Measurements from ENCODE around the gene PCYT1A. TPM values are rescaled to one million over a fixed set of nuclear protein-coding genes. Genes with fewer than 3 reads are reported as not detected.

The PCYT1A gene
- total RNA-seq, 1 donor from 2014 or later = 66.2 TPM

DNA sequence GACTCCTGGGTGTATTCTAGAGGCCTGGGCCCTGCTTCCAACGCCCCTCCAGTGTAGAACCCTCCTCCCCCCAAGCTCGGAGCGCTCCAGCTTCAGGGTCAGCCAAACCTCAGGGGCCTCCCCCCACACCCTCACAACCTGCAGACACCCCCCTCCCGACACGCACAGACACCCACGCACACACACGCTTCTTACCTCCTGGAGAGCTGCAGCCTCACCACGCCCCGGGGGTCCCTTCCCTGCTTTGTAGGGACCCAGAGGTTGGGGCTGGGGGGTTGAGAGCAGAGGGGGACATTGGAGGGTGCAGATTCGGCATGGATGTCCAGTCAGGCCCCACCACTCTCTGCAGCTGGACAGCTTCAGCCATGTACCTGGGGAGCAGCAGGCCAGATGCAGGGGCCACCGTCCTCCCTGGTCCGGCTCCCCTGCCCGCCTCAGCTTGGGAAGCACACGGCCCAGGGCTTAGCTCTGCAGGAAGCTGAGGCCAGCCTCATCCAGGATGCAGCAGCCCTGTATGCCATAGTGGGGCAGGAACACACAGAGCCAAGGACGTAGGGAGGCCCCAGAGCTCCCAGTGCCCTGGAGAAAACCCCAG lies 89.3 kb downstream of the PCYT1A start:
- TF ChIP-seq CTCF (IDR thresholded peaks at IDR 0.05) = no peak
- no peaks in the 10 kb centered on the region for H3K27me3 Mint-ChIP-seq (ENCODE audit: unreplicated experiment)

DNA sequence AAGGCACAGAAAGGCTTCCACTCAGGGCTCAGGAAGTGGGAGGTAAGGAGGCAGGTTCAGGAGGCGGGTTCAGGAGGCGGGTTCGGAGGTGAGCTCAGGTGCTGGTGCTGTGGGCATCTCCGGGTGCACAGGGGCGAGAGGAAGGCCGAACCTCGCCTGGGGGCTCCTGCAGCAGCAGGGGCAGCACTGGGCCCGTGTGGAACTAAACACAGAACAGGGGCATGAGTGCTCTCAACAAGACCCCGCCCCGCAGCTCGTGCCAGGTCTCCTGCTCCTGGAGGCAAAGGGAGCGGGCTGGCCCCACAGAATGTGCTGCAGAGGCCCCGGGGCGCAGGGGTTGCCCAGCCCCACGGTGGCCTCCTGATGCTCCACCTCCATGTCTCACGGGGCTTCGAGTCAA lies 90.0 kb downstream of the PCYT1A start:
- H3K36me3 Mint-ChIP-seq (ENCODE audit: unreplicated experiment) = no peaks in the 10 kb centered on the region
- H3K9me3 Mint-ChIP-seq (ENCODE audit: unreplicated experiment) = no peaks in the 10 kb centered on the region
- DNase-seq (ENCODE audit: extremely low spot score, unreplicated experiment) = no peak
- peaks cover 4% of the 10 kb centered on the region for H3K4me1 Mint-ChIP-seq (ENCODE audit: unreplicated experiment)
- TF ChIP-seq CTCF (IDR thresholded peaks at IDR 0.05) = no peak
- no peaks in the 10 kb centered on the region for H3K27me3 Mint-ChIP-seq (ENCODE audit: unreplicated experiment)
- no peak overlapping the region for H3K4me3 Mint-ChIP-seq (ENCODE audit: unreplicated experiment)
- H3K27ac Mint-ChIP-seq (ENCODE audit: unreplicated experiment) = no peak overlapping the region

More for the DNA sequence above, 89.3 kb downstream of the PCYT1A start:
- H3K4me1 Mint-ChIP-seq (ENCODE audit: unreplicated experiment) = peaks cover 9% of the 10 kb centered on the region
- H3K9me3 Mint-ChIP-seq (ENCODE audit: unreplicated experiment) = no peaks in the 10 kb centered on the region
- H3K27ac Mint-ChIP-seq (ENCODE audit: unreplicated experiment) = no peak overlapping the region
- no peaks in the 10 kb centered on the region for H3K36me3 Mint-ChIP-seq (ENCODE audit: unreplicated experiment)
- DNase-seq (ENCODE audit: extremely low spot score, unreplicated experiment) = no peak
- H3K4me3 Mint-ChIP-seq (ENCODE audit: unreplicated experiment) = no peak overlapping the region

- no peak for TF ChIP-seq CTCF (IDR thresholded peaks at IDR 0.05)
- no peaks in the 10 kb centered on the region for H3K27me3 Mint-ChIP-seq (ENCODE audit: unreplicated experiment)
- no peak overlapping the region for H3K27ac Mint-ChIP-seq (ENCODE audit: unreplicated experiment)
- H3K4me3 Mint-ChIP-seq (ENCODE audit: unreplicated experiment) = no peak overlapping the region
- DNase-seq (ENCODE audit: extremely low spot score, unreplicated experiment) = no peak
- no peaks in the 10 kb centered on the region for H3K36me3 Mint-ChIP-seq (ENCODE audit: unreplicated experiment)
- no peaks in the 10 kb centered on the region for H3K4me1 Mint-ChIP-seq (ENCODE audit: unreplicated experiment)
- no peaks in the 10 kb centered on the region for H3K9me3 Mint-ChIP-seq (ENCODE audit: unreplicated experiment)
Measured at GRCh38 chr3:196195664-196196265, 91.8 kb downstream of the PCYT1A start.

- H3K4me3 Mint-ChIP-seq (ENCODE audit: unreplicated experiment) = no peak overlapping the region
- no peaks in the 10 kb centered on the region for H3K9me3 Mint-ChIP-seq (ENCODE audit: unreplicated experiment)
- no peaks in the 10 kb centered on the region for H3K36me3 Mint-ChIP-seq (ENCODE audit: unreplicated experiment)
- TF ChIP-seq CTCF (IDR thresholded peaks at IDR 0.05) = no peak
- no peak overlapping the region for H3K27ac Mint-ChIP-seq (ENCODE audit: unreplicated experiment)
- no peak for DNase-seq (ENCODE audit: extremely low spot score, unreplicated experiment)
- peaks cover 6% of the 10 kb centered on the region for H3K4me1 Mint-ChIP-seq (ENCODE audit: unreplicated experiment)
- H3K27me3 Mint-ChIP-seq (ENCODE audit: unreplicated experiment) = no peaks in the 10 kb centered on the region
Measured at GRCh38 chr3:196194542-196194915, 93.0 kb downstream of the PCYT1A start.

DNA sequence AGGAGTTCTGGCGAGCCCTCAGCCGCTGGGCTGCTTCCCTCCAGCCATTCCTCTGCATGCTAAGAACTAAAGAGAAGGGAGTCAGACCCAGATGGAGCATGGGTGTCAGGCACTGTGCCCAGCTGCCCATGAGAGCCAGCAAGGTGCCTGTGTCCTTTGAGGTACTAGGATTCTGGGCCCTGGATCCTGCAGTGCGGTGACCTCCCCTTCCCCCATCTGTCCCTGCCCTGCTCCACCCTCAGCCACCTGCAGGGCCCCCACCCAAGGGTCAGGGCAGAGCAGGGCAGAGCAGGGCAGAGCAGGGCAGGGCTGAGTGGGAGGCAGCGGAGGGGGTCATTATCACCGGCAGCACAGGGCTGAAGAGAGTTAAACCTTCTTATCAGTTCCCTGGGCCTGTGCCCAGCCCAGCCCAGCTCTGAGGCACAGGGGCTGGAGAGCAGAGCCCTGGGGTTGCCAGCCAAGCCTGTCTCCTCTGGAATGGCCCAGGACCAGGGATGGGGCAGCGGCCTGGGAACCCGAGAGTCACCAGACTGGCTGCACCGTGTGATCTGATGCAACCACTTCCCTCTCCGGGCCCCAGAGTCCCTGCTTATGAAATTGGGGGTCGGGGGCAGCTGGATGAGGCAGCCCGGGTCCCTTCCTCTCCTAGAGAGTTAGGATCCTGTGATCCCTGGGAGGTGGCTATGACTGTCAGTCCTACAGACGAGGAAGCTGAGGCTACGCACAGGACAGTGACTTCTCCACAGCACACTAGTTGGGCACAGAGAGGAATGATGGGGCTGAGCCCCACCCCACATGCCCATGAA lies 93.6 kb downstream of the PCYT1A start:
- H3K4me1 Mint-ChIP-seq (ENCODE audit: unreplicated experiment) = peaks cover 7% of the 10 kb centered on the region
- no peaks in the 10 kb centered on the region for H3K9me3 Mint-ChIP-seq (ENCODE audit: unreplicated experiment)
- H3K27me3 Mint-ChIP-seq (ENCODE audit: unreplicated experiment) = no peaks in the 10 kb centered on the region
- H3K36me3 Mint-ChIP-seq (ENCODE audit: unreplicated experiment) = no peaks in the 10 kb centered on the region
- no peak overlapping the region for H3K4me3 Mint-ChIP-seq (ENCODE audit: unreplicated experiment)
- no peak overlapping the region for H3K27ac Mint-ChIP-seq (ENCODE audit: unreplicated experiment)
- no peak for DNase-seq (ENCODE audit: extremely low spot score, unreplicated experiment)
- TF ChIP-seq CTCF (IDR thresholded peaks at IDR 0.05) = no peak

All from osteocyte (in vitro differentiated cells).